HG02981 (cell line): Measurements from ENCODE around the gene IL26.

Source experiments
- ATAC-seq: cut with Tn5 transposase; IDR thresholded peaks from one replicate; pipeline ENCODE4 v1.9.1; 2021; ENCODE audit warnings: mild to moderate bottlenecking, moderate library complexity; ENCODE audit not compliant: unreplicated experiment

Gene IL26

GRCh38 chr12:68159681-68160304 is 65.8 kb downstream of the IL26 start, which contains the start of gene IFNG:
IFNG (minus strand) TSS chr12:68159740; CDS start chr12:68159615, 125 bp downstream.
- no peak for ATAC-seq

- no peak for ATAC-seq
Observed at GRCh38 chr12:68158432-68158831, 67.2 kb downstream of the IL26 start.

GRCh38 chr12:68157380-68157779 is 68.2 kb downstream of the IL26 start:
- no peak for ATAC-seq

GRCh38 chr12:68156636-68157035 is 69.0 kb downstream of the IL26 start:
- no peak for ATAC-seq

GRCh38 chr12:68154779-68155178 is 70.8 kb downstream of the IL26 start:
- no peak for ATAC-seq
